Measurements from ENCODE around the gene SORL1.

DNA sequence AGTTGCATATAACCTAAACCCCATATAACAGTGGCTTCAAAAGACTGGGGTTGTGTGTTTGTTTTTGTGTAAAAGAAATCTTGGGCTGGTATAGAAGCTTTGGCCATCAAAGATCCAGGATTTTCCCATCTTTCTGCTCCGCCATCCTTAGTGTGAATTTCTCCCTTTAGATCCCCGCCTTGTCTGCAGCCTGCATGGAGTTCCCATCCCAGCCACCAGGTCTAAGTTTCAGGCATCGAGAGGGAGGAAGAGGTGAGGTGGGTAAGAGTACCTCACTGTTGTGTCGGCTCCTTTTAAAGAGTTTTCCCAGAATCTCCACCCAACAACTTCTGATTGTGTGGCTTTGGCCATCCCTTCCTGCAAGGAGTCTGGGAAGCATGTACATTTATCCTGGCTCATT is 196.2 kb downstream of the SORL1 start:
- TF ChIP-seq, protein P1, sequence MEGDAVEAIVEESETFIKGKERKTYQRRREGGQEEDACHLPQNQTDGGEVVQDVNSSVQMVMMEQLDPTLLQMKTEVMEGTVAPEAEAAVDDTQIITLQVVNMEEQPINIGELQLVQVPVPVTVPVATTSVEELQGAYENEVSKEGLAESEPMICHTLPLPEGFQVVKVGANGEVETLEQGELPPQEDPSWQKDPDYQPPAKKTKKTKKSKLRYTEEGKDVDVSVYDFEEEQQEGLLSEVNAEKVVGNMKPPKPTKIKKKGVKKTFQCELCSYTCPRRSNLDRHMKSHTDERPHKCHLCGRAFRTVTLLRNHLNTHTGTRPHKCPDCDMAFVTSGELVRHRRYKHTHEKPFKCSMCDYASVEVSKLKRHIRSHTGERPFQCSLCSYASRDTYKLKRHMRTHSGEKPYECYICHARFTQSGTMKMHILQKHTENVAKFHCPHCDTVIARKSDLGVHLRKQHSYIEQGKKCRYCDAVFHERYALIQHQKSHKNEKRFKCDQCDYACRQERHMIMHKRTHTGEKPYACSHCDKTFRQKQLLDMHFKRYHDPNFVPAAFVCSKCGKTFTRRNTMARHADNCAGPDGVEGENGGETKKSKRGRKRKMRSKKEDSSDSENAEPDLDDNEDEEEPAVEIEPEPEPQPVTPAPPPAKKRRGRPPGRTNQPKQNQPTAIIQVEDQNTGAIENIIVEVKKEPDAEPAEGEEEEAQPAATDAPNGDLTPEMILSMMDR (IDR thresholded peaks at IDR 0.05; ENCODE audit: low read depth, low read length): no peak
- TF ChIP-seq POLR2A (IDR thresholded peaks at IDR 0.05; ENCODE audit: extremely low read depth, insufficient read length): no peak
- TF ChIP-seq, protein P2, sequence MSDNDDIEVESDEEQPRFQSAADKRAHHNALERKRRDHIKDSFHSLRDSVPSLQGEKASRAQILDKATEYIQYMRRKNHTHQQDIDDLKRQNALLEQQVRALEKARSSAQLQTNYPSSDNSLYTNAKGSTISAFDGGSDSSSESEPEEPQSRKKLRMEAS (IDR thresholded peaks at IDR 0.05; ENCODE audit: low read depth, low read length): no peak
